ENCODE data around the gene GRK5.
"Not testable (repeated sequence)": the region's sequence is repeated elsewhere in the genome, so short reads cannot be mapped to it uniquely, and the experiment has no call there.

The GRK5 gene

DNA sequence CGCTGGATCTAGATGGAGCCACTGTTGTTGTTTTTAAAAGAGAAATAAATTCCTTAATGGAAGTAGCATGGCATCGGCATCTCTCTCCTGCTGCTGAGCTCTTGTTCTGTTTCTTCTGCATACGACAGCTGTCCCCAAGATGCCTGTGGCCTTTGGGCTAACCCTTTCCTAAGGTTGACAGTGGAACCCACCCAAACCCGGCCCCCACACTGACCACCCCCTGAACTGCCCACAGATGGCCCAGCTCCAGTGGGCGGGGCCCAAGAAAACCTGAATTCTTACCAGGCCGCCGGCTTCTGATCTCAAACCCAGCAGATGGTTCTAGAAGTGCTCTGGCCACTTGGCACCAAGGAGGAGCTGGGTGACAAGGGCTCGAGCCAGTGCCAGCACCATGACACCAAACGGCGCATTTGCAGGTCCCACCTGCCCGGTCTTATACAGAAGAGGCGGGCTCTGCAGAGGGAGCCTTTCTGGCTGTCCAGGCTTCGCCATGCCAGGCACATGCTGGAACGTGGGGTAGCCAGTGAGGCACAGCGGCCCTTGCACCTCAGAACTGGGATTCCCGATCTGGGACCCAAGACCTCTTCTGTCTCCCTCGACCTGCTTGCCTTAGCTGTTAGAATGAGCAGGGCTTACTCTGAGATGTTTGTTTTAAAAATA lies 252.4 kb downstream of the GRK5 start:
- DNase-seq (ENCODE audit: low read depth) = no peak

DNA sequence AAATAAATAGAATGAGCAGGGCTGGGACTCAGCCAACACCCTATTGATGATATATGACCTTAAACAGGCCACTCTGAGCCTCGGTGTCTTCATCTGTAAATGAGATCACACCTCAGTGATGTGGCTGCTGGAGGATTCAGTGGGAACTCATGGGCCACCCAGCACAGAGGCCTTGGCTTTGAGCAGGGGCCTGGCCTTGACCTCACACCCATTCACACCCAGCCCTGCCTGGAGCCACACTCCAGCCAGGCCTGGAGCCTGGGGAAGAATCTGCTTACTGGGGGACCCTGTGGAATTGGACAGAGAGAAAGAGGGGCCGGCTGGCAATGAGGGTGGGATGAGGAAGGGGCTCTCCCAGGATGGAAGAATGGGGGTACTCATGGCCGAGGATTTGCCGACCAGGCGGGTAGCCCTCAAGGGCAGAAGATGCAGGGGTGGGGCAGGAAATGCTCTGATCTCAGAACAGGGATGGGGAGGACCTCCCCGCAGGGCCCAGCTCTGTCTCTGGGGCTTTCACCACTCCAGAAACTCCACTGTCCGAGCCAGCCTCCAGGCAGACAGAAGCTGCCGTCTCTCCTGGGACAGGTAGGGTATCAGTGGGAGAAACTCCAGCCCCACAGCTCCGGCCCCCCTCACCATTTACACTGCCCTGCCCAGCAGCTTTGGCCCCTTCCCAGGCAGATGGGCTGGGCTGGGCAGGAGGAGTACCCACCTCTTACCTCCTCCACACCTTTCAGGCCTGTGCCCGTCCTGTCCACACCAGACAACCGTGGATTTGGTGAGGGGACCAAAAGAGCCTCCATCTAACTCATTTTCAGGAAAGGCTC lies 253.2 kb downstream of the GRK5 start:
- no peak for DNase-seq (ENCODE audit: low read depth)

DNA sequence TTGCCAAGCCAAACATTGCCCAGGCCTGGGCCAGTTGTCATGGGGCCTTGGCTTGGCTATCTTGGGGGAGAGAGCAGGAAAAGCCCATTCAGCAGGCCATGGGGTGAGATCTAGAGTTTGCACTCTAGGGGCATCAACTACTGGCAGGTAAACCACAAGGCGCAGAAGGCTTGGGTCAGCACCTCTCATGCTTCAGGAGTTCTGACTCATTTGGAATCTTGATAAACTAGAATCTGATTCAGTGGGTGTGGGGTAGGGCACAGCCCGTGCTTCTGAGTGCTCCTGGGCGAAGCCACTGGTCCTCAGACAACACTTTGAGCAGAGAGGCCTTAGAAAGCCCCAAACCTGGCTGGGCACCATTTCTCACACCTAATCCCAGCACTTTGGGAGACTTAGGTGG lies 254.0 kb downstream of the GRK5 start:
- DNase-seq (ENCODE audit: low read depth) = no peak

DNA sequence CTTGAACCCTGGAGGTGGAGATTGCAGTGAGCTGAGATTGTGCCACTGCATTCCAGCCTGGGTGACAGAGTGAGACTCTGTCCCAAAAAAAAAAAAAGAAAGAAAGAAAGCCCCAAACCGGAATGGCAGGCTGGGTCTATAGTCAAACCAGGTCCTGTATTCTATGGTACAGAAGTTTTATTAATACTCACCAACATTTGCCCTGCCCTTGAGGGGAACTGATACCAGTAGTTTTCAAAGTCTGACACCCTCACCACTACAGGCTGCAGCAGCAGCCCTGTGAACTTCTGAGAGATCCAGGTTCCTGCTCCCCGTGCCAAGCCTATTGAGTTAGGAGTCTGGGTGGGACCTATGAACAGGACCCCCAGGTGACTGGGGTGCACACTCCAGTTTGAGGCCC lies 254.6 kb downstream of the GRK5 start:
- no peak for DNase-seq (ENCODE audit: low read depth)

DNA sequence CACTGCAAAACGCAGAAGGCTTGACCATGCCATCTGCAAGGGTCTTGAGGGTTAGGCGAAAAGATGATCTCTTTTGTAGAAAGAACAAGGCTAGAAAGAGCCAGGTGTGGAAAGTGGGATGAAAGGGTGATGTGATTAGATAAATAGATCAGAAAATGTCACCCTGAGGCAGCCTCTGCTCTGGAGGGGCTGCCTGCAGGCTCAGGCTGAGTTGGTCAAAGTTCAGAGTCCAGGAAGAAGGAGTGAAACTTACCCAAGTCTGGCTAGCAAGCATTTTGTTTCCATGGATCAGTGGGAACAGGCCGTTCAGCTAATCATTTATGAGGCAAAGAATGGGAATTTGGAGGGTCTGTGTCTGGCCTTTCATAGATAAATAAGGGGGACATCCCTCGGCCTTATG lies 255.4 kb downstream of the GRK5 start:
- no peak for DNase-seq (ENCODE audit: low read depth)

DNA sequence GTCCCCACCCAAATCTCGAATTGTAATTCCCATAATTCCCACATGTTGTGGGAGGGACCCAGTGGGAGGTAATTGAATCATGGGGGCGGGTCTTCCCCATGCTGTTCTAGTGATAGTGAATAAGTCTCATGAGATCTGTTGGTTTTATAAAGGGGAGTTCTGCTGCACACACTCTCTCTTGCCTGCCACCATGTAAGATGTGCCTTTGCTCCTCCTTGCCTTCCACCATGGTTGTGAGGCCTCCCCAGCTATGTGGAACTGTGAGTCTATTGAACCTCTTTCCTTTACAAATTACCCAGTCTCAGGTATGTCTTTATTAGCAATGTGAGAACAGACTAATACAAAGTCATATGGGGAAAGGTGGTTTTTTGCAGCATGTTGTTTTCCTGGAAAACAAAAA lies 255.8 kb downstream of the GRK5 start:
- not testable (repeated sequence) for DNase-seq (ENCODE audit: low read depth)

DNA sequence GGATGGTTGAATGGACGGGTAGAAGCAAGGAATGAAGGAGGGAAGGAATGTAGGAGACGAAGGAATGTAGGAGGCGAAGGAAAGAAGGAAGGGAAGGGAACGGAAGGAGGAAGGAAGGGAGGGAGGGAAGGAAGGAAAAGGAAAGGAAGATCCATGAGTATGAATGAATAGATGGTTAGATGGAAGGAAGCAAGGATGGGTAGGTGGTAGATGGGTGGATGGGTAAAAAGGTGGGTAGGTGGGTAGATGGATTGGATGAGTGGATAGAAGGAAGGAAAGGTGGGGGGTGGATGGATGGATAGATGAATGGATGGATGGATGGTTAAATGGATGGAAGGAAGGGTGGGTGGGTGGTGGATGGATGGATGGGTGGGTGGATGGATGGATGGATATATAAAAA lies 257.7 kb downstream of the GRK5 start:
- DNase-seq (ENCODE audit: low read depth) = no peak

DNA sequence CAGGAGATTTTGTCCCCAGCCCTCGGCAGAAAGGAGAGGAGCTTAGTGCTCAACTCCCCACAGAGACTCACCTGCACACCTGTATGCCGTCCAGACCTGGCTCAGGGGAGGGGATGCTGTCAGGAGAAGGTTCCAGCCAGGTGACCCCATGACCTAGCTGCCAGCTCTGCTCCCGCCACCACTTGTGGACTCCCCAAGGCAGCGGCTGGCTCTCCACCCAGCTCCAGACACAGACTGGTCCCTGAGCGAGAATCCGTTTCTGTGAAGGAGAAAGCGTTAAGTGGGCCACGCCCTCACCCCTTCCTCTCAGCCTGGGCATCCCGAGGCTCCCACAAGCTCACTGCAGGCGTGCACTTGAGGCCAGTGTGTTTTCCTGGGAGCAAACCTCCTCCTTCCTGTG lies 258.7 kb downstream of the GRK5 start:
- DNase-seq (ENCODE audit: low read depth) = no peak

DNA sequence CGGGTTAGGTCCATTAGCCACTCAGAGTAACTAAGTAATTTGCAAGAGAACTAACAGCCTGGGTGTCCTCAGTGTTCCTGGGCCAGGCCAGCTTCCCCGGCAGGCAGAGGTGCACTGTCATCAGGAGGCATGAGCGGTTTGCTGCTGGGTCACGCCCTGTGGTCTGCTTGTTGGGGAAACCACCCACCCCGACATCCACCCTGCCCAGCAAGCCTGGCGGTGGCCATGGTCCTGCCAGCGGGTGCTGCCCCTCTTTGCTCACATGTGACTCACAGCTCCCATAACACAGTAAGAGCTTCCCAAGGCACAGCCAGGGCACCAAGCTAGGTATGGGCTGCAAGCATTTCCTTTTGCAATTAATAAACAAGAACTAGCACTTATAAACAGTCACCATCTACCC lies 259.3 kb downstream of the GRK5 start:
- DNase-seq (ENCODE audit: low read depth) = peak; percentile 7

DNA sequence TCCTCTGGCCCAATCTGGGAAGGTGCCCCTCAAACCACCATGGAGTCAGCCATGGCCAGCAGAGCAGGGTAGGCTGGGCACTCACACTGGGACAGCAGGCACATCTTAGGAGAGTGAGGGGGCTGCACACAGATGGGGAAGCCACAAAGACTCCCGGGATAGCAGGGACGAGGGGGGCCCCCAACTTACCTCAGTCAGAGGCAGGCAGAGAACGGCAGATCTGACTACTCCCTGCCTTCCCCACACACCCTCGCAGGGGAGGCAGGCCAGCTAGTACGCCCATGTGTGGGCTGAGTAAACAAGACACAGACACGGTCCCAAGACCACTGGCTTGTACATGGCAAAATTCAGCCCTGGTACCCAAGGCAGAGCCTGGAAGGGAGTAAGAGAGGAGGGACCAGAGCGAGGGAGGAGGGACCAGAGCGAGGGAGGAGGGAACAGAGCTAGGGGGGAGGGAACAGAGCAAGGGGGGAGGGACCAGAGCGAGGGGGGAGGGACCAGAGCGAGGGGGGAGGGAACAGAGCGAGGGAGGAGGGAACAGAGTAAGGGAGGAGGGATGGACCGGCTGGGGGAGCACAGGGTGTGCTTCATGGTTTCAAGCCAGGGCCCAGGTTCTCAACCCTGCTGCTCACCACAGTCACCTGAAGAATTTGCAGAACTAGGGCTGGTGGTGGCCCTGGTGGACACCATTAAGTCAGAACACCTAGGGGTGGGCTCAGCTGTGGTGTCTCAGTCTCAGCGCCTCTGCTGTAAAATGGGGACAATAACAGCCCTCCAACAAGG lies 261.4 kb downstream of the GRK5 start:
- no peak for DNase-seq (ENCODE audit: low read depth)

DNA sequence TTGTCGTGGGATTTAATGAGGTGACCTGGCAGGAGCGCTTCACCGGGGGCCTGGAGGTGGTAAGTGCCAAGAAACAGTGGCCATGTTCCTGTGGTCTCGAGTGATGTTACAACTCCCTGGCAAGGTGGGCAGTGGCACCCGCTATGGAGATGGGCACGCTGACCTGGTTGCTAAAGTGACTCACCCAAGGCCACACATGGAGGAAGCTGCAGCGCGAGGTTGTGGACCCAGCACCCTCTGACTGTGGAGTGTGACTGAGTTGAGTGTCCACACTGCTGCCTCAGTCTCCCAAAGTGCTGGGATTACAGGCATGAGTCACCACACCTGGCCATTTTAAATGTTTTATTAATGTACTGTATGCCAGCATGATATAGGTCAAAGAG lies 261.9 kb downstream of the GRK5 start:
- no peak for DNase-seq (ENCODE audit: low read depth)

DNA sequence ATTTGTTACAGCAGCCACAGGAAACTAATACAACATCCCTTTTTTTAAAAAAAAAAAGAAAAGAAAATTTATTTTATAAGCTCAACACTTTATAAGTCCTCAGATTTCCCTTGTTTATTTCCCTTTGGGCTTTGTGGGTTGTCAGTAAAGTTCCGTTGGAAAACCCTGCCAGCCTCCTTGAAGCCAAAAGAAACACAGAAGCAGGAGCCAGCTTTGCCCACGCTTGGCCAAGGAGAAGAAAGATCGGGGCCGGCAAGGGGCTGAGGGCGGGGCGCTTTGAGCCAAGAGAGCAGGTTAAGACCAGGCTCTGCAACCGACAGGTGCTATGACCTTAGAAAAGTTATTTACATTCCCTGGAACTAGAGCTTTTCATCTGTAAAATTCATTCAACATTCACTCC lies 262.5 kb downstream of the GRK5 start:
- DNase-seq (ENCODE audit: low read depth) = no peak

DNA sequence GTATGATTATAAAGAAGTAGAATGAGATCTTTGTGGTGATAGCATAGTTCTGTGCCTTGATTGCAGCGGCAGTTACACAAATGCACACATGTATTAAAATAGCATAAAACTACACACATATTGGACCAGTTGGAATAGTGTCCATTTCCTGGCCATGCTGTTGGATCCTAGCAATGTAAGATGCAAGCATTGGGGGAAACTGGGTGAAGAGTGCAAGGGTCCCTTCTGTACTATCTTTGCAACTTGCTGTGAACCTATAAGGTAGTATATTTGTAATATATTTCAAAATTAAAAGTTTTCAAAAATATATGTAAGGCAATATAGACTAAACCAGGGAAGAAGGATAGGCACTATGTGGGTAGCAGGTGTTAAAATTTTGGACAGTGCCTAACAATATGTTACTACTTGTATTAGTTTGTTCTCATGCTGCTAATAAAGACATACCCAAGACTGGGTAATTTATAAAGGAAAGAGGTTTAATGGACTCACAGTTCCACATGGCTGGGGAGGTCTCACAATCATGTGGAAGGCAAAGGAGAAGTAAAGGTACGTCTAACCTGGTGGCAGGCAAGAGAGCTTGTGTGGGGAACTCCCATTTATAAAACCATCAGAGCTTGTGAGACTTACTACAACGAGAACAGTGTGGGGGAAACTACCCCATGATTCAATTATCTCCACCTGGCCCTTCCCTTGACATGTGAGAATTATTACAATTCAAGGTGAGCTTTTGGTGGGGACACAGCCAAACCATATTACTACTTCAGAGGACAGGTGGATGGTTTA lies 263.7 kb downstream of the GRK5 start:
- no peak for DNase-seq (ENCODE audit: low read depth)

DNA sequence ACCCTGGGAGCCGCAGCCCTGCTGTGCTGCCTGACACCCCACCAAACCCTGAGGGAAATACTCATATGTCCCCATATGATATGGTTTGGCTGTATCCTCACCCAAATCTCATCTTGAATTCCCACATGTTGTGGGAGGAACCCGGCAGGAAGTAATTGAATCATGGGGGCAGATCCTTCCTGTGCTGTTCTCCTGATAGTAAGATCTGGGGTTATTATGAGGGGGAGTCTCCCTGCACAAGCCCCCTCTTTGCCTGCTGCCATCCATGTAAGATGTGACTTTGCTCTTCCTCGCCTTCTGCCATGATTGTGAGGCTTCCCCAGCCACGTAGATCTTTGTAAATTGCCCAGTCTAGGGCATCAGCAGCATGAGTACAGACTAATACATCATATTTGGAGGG lies 266.4 kb downstream of the GRK5 start:
- DNase-seq (ENCODE audit: low read depth) = no peak

DNA sequence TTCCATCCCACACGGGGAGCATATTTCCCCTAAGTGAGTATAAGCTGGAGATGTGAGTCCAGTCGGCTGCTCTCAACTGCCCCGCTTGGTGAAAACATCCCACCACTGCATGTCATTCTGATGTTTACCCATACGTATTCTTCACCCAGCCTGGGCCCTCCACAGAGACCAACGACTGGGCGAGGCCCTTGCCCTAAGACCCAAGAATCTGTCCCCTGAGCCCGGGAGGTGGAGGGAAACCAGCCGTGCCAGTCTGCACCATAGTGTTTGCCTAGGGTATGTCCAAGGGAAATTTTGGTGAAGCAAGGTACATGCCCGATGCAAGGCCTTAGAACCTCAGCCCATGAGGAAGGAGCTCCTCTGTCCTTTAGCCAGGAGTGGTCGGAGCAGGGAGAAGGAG lies 267.2 kb downstream of the GRK5 start:
- no peak for DNase-seq (ENCODE audit: low read depth)

DNA sequence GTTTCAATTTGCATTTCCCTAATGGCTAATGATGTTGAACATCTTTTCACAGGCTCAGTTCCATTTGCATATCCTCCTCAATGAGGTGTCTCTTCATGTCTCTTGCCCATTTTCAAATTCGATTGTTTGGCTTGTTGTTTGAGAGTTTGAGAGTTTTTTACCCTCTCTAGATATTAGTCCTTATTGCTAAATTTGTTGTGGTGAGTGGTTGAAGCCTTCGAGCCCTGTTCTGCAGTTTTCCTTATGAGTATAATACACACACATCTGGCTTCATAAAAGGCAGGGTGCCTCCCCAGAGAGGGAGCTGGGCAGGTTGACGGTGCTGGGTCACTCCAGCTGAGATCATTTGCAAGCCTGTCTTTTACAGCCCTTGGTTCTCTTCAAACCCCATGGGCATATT lies 270.1 kb downstream of the GRK5 start:
- no peak for DNase-seq (ENCODE audit: low read depth)

DNA sequence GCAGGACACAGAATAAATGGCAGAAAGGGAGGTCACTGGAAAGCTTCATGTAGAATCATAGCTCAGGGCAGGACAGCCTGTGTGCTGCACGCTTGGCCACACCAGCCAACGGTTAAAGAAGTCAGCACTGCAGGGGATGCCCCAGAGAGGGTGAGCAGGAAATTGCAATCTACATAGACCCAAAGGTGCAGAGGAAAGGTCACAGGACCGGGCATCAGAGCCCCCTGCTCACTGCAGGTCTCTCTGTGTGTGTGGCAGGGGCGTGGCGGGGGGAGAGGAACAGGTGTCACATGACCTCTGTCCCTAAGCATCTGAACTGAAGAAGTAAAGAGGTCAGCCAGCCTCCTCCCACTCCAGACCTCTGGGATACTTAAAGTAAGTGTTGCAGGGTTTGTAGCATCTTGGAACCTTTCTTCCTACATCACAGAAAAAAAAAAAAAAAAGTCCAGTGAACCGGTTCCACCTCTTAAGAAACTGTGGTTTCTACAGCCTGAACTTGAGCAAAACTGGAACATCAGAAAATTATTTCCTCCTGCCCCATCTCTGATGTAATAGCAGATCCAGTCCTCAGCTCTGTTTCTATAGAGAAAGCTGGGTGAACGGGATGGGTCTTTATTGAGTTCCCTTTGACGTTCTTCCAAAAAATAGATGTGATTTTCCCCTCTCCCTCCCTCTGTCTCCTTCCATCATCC lies 270.9 kb downstream of the GRK5 start:
- peak; percentile 29 for DNase-seq (ENCODE audit: low read depth)

DNA sequence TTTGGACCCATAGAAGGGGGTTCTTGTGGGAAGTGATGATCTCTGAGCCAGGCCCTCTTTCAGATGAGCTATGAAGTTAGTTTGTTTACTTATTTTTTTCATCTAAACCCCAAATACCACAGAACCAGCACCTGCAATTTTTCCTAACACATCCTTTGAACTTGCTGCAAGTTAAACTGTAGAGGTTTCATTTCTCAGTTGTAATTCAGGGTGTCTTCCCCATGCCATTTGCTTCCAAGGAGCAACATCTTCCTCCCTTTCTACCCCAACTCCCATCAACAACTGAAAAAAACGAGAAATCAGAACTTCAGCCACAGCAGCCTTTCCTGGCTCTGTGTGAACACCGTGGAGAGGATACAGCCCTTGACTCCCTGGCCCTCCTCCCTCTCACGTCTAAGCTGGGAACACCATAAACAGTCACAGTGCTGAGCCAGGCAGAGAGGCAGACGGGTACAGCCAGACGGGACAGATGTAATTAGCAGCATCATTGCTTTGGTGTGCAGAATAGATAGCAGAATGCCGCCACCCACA lies 271.5 kb downstream of the GRK5 start:
- no peak for DNase-seq (ENCODE audit: low read depth)

DNA sequence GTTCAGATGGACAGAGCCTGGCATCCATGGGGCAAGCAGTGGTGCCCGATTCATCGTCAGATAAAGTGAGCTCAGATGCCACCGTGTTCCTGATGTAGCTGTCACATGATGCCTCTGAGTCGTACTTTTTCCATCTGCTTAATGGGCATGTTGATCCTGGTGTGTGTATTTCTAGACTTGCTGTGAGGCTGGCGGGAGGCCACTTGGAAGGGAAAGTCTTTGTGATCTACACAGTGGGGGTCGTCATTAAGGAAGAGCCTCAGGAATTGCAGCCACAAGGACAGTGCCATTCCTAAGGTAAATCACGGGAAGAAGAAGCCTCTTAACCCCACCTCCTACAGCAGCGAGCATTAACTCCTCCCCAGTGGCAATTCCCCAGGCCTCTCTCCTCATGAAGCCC lies 272.2 kb downstream of the GRK5 start:
- no peak for DNase-seq (ENCODE audit: low read depth)

DNA sequence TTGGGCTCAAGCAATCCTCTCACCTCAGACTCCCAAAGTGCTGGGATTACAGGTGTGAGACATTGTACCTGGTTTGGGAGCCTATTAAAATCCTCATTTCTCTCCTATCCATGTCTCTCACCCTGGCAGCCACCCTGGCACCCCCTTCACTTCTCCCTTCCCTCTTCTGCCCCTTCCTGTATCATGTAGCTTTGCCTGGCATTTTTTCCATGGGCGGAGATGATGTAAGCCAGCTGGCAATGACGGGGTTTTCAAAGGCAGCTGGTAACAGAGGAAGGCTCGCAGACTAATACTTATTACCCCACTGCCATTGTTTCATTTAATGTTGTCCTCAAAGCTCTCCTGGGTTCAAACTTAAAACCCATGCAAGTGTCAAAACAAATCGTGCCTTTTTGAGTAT lies 273.3 kb downstream of the GRK5 start:
- DNase-seq (ENCODE audit: low read depth) = no peak

DNA sequence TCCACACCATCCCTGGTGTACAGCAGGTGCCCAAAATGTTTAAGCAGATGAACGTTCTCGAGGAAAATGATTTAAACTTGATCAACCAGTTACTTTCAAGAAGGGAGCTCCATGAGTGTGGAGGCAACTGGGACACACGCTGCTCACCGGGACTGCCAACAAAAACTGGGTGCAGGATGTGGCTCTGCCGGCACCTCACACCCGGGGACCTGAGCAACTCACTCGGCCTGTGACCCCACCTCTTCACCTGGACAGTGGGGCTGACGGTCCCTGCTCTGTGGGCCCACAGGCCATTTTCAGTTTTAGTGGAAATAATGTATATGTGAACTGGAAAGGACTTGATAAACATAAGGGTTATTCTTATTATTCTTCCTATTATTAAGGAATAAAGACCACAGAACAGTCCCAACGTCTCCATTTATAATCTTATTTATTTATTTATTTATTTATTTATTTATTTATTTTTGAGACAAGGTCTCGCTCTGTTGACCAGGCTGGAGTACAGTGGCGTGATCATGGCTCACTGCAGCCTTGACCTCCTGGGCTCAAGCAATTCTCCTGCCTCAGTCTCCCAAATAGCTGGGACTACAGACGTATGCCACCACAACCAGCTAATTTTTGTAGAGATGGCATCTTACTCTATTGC lies 274.5 kb downstream of the GRK5 start:
- no peak for DNase-seq (ENCODE audit: low read depth)
